Esophagus squamous epithelium (tissue), 5 donors: ENCODE data around the gene FXYD5. TPM values are rescaled to one million over a fixed set of nuclear protein-coding genes. Genes with fewer than 3 reads are reported as not detected.

Source experiments
- DNase-seq: peaks from one replicate; lab custom pipeline; 2025; lab: John Stamatoyannopoulos, UW
- H3K27ac ChIP-seq, 4 donors: fragments of 200-600 bp; sonication (generic); one replicate each; pipeline ENCODE4 v1.5.1; 2016 to 2019; ENCODE audit warnings: mild to moderate bottlenecking in 1 of 4
- H3K27me3 ChIP-seq, 4 donors: fragments of 200-600 bp; sonication (generic); 1 replicate in 3 of 4; 2 replicates in 1 of 4; pipeline versions ENCODE4 v1.5.1 to v1.6.0; 2017 to 2021; ENCODE audit warnings: antibody characterized with exemption in 1 of 4
- H3K36me3 ChIP-seq, 3 donors: fragments of 200-600 bp; sonication (generic); one replicate each; pipeline ENCODE4 v1.5.1; 2016 to 2019
- H3K4me1 ChIP-seq, 3 donors: fragments of 200-600 bp; sonication (generic); one replicate each; pipeline ENCODE4 v1.5.1; 2017 to 2019
- H3K4me3 ChIP-seq, 4 donors: fragments of 200-600 bp; sonication (generic); 1 replicate in 3 of 4; 2 replicates in 1 of 4; pipeline ENCODE4 v1.5.1; 2016 to 2019; ENCODE audit warnings: mild to moderate bottlenecking in 2 of 4, moderate library complexity in 1 of 4
- H3K9me3 ChIP-seq, 3 donors: fragments of 200-600 bp; sonication (generic); one replicate each; pipeline ENCODE4 v1.5.1; 2016 to 2019
- POLR2A ChIP-seq, 4 donors: fragments of 450-650 bp; IDR thresholded peaks; one replicate each; pipeline ENCODE4 v1.6.1; 2017; ENCODE audit warnings: antibody characterized with exemption in 4 of 4, mild to moderate bottlenecking in 4 of 4, moderate library complexity in 3 of 4
- WGBS, 2 donors: methylation state at CpG; one replicate each; pipeline ENCODE4 v1.1.5; 2018; 5-methylcytosine and 5-hydroxymethylcytosine counted together
- intact Hi-C: fragments of 100-400 bp; cut with DNase I; formaldehyde crosslinking; loops from one replicate; pipeline ENCODE4 v1.15.0; 2022
- total RNA-seq, 4 donors: library from RNA; depleted of rRNA; stranded (reverse); fragments of >200 nt; gene quantifications; one replicate each; pipeline ENCODE4 v1.1.0, GENCODE V29; 2016
- TF ChIP-seq, protein P1 (sequence below), 6 experiments: fragments of 450-650 bp in 4 of 6; fragments of 200-600 bp in 2 of 6; sonication (generic) in 2 of 6; IDR thresholded peaks; one replicate each; pipeline ENCODE4 v1.5.1; 2016 to 2019; ENCODE audit warnings: antibody characterized with exemption in 6 of 6, mild to moderate bottlenecking in 4 of 6, moderate library complexity in 4 of 6
- donor health status: DM: yes; HTN: yes; CAD: no.

FXYD5 gene
- total RNA-seq, 4 donors from 2014 or later: 39.3 to 146 (median 45.7) TPM

DNA sequence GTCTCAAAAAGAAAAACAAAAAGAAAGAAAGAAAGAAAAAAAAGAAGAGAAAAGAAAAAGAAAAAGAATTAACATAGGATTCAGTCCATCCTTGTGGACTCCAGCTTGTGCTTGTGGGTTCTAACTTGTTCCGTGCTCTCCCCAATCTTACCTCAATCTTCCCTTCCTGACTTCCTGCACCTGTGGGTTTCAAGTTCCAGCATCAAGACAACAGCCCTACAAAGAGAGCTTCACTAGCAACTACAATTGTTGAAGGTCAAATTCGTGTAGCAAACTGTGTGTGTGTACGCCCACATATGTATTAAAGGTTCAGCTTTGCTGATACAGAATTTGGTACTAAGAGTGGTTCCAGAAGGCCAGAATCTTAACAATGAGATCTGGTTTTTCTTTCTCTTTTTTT is 25.3 kb downstream of the FXYD5 start:
- H3K4me1 ChIP-seq: no peaks in the 10 kb centered on the region
- intact Hi-C loops: no loop called here
- WGBS, 2 donors: 68 to 76% methylated on average over 3 of the region's 3 CpGs
- H3K9me3 ChIP-seq: no peaks in the 10 kb centered on the region
- peaks cover 0 to 6% (median 0%) of the 10 kb centered on the region in 4 donors for H3K27me3 ChIP-seq
- no peak overlapping the region for H3K4me3 ChIP-seq
- H3K27ac ChIP-seq: no peak overlapping the region
- DNase-seq: no peak
- H3K36me3 ChIP-seq: no peaks in the 10 kb centered on the region
- no peak for TF ChIP-seq POLR2A (IDR thresholded peaks at IDR 0.05)
- TF ChIP-seq, protein P1, sequence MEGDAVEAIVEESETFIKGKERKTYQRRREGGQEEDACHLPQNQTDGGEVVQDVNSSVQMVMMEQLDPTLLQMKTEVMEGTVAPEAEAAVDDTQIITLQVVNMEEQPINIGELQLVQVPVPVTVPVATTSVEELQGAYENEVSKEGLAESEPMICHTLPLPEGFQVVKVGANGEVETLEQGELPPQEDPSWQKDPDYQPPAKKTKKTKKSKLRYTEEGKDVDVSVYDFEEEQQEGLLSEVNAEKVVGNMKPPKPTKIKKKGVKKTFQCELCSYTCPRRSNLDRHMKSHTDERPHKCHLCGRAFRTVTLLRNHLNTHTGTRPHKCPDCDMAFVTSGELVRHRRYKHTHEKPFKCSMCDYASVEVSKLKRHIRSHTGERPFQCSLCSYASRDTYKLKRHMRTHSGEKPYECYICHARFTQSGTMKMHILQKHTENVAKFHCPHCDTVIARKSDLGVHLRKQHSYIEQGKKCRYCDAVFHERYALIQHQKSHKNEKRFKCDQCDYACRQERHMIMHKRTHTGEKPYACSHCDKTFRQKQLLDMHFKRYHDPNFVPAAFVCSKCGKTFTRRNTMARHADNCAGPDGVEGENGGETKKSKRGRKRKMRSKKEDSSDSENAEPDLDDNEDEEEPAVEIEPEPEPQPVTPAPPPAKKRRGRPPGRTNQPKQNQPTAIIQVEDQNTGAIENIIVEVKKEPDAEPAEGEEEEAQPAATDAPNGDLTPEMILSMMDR (IDR thresholded peaks at IDR 0.05): no peak

DNA sequence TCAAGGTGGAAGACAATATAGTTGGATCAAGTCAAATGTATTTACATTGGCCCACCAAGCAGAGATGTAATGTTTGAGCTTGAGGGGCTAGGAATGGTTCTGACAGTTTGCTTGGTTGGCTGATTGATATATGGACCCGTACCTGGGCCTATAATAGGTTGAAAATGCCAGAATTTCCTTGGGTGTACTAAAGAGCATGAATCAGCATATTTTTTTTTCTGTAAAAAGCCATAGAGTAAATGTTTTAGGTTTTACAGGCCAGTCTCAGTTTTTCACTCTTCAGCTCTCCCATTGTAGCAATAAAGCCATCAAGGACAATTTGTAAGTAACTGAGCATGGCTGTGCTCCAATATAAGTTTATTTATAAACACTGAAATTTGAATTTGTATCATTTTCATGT is 26.9 kb downstream of the FXYD5 start:
- no peaks in the 10 kb centered on the region for H3K9me3 ChIP-seq
- H3K36me3 ChIP-seq: no peaks in the 10 kb centered on the region
- TF ChIP-seq POLR2A (IDR thresholded peaks at IDR 0.05): no peak
- TF ChIP-seq, protein P1 (IDR thresholded peaks at IDR 0.05): no peak
- no peak for DNase-seq
- intact Hi-C loops: no loop called here
- no peak overlapping the region for H3K27ac ChIP-seq
- WGBS, 2 donors: 82 to 86% methylated on average over 1 of the region's 1 CpG
- H3K4me1 ChIP-seq: no peaks in the 10 kb centered on the region
- H3K4me3 ChIP-seq: no peak overlapping the region
- peaks cover 0 to 6% (median 0%) of the 10 kb centered on the region in 4 donors for H3K27me3 ChIP-seq

DNA sequence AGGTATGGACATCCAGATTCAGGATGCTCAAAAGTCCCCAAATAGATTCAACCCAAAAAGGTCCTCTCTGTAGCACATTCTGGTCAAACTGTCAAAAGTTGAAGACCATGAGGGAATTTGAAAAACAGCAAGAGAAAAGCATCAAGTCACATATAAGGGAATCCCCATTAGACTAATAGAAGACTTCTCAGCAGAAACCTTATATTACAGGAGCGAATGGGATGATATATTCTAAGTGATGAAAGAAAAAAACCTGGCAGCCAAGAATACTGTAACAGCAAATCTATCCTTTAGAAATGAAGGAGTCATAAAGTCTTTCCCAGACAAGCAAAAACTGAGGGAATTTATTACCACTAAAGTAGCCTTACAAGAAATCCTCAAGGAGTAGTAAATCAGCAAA is 29.7 kb downstream of the FXYD5 start:
- H3K36me3 ChIP-seq: no peaks in the 10 kb centered on the region
- peaks cover 0 to 6% (median 0%) of the 10 kb centered on the region in 4 donors for H3K27me3 ChIP-seq
- H3K4me1 ChIP-seq: no peaks in the 10 kb centered on the region
- TF ChIP-seq, protein P1 (IDR thresholded peaks at IDR 0.05): no peak
- TF ChIP-seq POLR2A (IDR thresholded peaks at IDR 0.05): no peak
- DNase-seq: no peak
- no peaks in the 10 kb centered on the region for H3K9me3 ChIP-seq
- intact Hi-C loops: no loop called here
- 85 to 88% methylated on average over 1 of the region's 1 CpG for WGBS, 2 donors
- no peak overlapping the region for H3K27ac ChIP-seq
- no peak overlapping the region for H3K4me3 ChIP-seq

DNA sequence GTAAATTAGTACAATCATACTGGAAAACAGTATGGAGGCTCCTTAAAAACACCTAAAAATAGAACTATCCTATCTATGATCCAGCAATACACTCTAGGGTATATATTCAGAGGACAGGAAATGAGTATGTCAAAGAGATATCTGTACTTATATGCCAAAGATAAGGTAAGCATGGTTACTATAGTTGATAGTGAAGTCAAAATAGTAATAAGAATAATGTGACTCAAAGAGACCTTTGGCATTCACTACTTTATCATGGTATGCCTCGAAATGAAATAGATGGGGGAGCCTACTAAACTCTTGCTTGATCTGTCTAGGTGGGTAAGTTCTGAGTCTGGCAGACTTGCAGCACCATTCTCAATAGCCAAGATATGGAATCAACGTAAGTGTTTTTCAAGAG is 30.3 kb downstream of the FXYD5 start:
- Histone ChIP-seq H3K27ac (no peak overlapping the region), H3K4me3 (no peak overlapping the region), H3K9me3 (no peaks in the 10 kb centered on the region), H3K4me1 (no peaks in the 10 kb centered on the region), H3K27me3 (peaks cover 0 to 6% (median 0%) of the 10 kb centered on the region in 4 donors), H3K36me3 (no peaks in the 10 kb centered on the region)
- no peak for DNase-seq
- intact Hi-C loops: no loop called here
- TF ChIP-seq, protein P1 (IDR thresholded peaks at IDR 0.05): no peak
- TF ChIP-seq POLR2A (IDR thresholded peaks at IDR 0.05): no peak
- 63 to 76% methylated on average over 2 of the region's 2 CpGs for WGBS, 2 donors

DNA sequence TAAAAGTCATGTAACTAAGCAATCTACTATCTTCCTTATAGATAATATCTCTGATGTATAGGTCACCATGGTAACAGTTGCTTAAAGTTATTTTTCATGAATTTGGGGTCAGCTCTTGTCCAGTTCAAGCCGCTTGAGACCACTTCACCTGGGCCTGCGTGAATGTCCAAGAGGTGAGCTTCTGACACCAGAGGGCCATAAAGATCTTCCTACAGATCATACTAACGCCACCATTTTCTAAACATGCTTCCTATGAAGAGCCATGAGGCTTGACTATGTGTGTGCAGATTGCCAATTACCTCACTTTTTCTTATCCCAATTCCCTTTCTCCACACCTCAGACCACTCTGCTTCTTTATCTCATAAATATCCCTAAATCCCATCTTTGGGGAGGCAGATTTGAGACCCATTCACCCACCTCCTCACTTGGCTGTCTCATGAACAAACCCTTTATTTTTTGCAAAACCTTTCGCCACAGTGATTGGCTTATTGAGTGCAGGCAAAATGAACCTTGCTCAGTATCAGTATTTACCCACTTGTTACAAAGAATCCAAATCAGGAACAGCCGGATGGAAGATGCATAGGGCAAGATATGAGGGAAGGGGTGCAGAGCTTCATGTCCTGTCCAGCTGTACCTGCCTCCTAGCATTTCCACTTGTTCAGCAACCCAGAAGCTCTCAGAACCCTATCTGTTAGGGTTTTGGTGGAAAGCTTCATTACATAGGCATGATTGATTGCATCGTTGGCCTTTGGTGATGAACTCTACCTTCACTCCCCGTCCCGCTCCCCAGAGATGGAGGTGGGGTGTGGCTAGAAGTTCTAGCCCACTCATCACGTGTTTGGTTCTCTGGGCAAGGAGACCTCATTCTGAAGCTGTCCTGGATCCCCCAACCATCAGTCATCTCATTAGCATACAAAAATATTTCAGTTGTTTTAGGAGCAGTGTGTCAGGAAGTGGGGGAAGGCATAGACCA is 39.8 kb downstream of the FXYD5 start:
- 71 to 83% methylated on average over 9 of the region's 9 CpGs for WGBS, 2 donors
- no peaks in the 10 kb centered on the region for H3K36me3 ChIP-seq
- H3K4me1 ChIP-seq: no peaks in the 10 kb centered on the region
- TF ChIP-seq, protein P1 (IDR thresholded peaks at IDR 0.05): no peak
- TF ChIP-seq POLR2A (IDR thresholded peaks at IDR 0.05): no peak
- H3K4me3 ChIP-seq: no peak overlapping the region
- H3K27ac ChIP-seq: no peak overlapping the region
- H3K9me3 ChIP-seq: no peaks in the 10 kb centered on the region
- DNase-seq: no peak
- peaks cover 0 to 18% (median 0%) of the 10 kb centered on the region in 4 donors for H3K27me3 ChIP-seq
- intact Hi-C loops: no loop called here
